Mononuclear cell (primary cell): ENCODE measurements around the gene RSPH6A. TPM values are rescaled to one million over a fixed set of nuclear protein-coding genes. Genes with fewer than 3 reads are reported as not detected.

Experiments used
- H3K27me3 ChIP-seq: 2 replicates; pipeline ENCODE4 v1.6.0; 2011; ENCODE audit warnings: low read length, control low read depth; ENCODE audit not compliant: insufficient read depth
- H3K4me1 ChIP-seq: 2 replicates; pipeline ENCODE4 v1.5.1; 2011; ENCODE audit warnings: mild to moderate bottlenecking, low read length, control low read depth; ENCODE audit not compliant: insufficient read depth
- H3K4me3 ChIP-seq: 2 replicates; pipeline ENCODE4 v1.5.1; 2011; ENCODE audit warnings: mild to moderate bottlenecking, low read length, moderate library complexity
- H3K9me3 ChIP-seq: 2 replicates; pipeline ENCODE4 v1.5.1; 2011; ENCODE audit warnings: low read depth, mild to moderate bottlenecking, control low read depth, low read length
- total RNA-seq: library from RNA; depleted of rRNA; stranded (reverse); fragments of >200 nt; gene quantifications from one replicate; pipeline ENCODE4 v1.2.3, GENCODE V29; 2012

The RSPH6A gene
- total RNA-seq, 1 donor = 0.10 TPM

DNA sequence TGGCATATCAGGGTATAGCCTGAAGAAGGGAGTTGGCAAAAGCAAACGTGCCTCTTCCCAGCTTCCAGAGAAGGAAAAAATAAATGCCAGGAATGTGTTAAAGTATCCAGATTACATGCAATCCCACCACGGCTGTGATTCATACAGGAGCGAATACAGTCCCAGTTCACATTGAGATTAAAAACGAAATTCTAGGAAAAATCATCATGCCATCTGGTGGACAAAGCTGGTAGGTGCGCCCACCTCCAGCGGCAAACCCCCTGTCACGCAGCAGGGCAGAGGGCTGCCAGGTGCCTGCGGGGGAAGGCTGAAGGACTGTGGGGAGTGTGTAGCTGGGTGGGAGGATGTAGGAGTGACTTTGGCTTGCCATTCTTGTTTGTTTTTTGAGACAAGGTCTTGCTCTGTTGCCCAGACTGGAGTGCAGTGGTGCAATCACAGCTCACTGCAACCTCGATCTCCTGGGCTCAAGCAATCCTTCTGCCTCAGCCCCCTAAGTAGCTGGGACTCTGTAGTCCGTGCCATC lies 16.1 kb downstream of the RSPH6A start:
- Histone ChIP-seq H3K27me3 (peaks cover 60% of the 10 kb centered on the region), H3K4me1 (peaks cover under 1% of the 10 kb centered on the region), H3K4me3 (no peak overlapping the region), H3K9me3 (no peaks in the 10 kb centered on the region)

DNA sequence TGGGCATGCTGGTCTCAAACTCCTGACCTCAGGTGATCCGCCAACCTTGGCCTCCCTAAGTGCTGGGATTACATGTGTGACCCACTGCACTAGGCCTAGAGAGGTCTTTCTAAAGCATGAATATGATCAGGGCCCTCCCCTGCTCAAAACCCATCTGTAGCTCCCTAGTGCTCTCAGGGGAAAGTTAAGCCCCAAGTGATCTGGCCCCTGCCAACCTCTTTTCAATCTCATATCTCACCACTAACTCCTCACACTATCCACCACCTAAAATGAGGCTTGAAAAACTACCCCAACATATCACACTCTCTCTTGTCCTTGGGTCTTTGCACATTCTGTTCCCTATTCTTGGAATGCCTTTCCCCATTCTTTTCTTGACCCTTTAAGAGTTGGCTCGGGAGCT lies 20.5 kb downstream of the RSPH6A start:
- Histone ChIP-seq H3K4me1 (peaks cover 34% of the 10 kb centered on the region), H3K27me3 (peaks cover 52% of the 10 kb centered on the region), H3K4me3 (no peak overlapping the region), H3K9me3 (no peaks in the 10 kb centered on the region)

DNA sequence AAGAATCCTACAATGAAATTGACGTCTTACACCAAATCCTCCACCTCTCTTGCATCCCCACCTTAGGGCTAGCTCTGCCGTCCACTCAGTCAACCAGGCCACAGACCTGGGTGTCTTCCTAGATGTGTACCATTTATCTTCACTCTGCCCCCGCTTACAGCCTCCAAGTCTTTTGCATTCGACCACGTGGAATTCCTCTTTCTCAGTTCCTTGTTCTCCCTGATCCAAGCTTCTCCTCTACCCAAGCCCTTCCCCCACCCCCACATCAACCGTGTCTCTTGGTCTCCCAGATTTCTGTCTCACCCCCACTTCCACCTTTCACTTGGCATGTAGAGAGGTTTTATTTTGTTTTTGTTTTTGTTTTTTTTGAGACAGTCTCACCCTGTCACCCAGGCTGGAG lies 21.2 kb downstream of the RSPH6A start:
- H3K4me1 ChIP-seq = peaks cover 34% of the 10 kb centered on the region
- H3K27me3 ChIP-seq = peaks cover 52% of the 10 kb centered on the region
- H3K9me3 ChIP-seq = no peaks in the 10 kb centered on the region
- no peak overlapping the region for H3K4me3 ChIP-seq

DNA sequence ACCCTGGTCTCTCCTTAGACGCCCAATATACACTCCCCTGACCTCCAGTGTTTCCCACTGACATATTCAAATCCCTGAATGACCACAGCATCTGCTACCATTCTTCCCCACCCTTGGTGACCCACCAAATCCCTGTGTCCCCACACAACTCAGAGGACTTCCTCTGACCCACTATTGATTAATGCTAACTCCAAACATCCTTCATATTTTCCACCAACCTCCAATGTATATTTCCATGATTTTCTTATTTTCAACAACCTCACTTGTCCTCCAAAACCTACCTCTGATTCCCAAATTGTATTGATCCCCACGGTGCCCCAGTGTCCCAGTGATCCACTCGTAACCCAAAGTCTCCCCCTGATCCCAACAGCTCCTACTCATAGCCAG lies 21.9 kb downstream of the RSPH6A start:
- Histone ChIP-seq H3K4me3 (peak overlapping the region; percentile 48), H3K4me1 (peaks cover 34% of the 10 kb centered on the region), H3K9me3 (no peaks in the 10 kb centered on the region), H3K27me3 (peaks cover 59% of the 10 kb centered on the region)

DNA sequence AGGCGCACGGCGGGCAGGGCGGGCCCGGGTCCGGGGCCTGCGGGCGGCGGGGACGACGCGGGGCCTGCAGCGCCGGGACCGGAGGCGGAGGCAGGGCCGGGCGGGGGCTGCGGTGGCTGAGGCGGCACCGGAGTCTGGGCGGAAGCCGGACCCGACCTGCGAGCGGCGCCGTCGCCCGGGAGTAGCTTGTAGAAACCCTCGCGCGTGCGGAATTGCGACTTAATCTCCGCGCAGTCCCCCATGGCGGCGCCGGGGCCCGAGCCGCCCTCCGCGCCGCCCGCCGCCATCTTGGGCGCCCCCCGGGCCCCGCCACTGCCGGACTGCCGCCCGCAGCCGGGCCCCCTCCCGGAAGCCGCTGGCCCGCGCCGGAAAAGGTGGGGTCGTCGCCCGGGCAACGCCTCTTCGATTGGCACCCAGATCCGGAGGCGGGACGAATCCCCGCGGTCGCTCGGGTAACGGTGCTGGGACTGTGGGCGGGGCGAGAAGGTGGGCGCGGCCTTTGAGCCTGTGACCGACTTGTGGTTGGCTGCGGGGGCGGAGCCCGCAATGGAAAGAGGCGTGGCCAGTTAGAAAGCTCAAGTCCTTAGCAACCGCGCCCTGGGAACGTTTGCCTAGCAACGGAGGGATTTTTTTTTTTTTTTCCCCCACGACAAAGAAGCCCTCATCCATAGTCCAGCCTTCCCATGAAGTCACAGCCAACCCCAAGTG lies 22.5 kb downstream of the RSPH6A start, which contains the start of gene DMWD:
Gene DMWD, minus strand, starts transcription at position 376 of the 708 bp plus-strand sequence. Its CDS starts 89 bp downstream, at position 287.
- peaks cover 57% of the 10 kb centered on the region for H3K27me3 ChIP-seq
- H3K9me3 ChIP-seq = no peaks in the 10 kb centered on the region
- H3K4me1 ChIP-seq = peaks cover 34% of the 10 kb centered on the region
- H3K4me3 ChIP-seq = peak within 1 kb of the TSS; percentile 48

DNA sequence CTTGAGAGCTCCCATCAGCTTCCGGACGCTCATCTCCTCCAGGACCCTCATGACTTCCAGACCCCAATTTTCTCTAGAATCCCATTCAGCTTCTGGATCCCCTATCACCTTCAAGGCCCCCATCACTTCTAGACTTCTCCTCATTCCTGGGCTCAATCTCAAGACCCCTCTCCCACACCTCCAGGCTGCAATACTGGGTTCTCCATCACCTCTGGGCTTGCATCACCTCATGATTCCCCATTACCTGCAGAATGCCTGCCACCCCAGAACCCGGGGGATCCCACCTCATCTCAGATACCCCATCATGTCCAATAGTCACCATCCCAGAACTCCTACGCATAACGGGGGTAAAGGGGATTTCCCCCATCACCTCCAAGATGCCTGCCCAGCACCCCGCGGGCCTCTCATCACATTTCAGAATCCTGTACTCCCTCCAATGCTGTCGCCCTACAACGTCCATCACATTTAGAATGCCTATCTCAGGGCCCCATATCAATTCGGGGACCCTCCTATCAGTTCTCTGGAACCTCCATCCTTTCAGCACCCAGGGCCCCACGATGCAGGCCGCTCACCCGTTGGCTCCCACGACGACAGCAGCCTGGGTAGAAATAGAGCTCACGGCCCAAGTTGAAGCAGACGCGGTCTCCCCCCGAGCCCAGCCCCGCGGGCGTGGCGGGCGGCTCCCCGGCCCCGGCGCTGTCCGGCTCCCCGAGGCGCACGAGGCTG lies 23.2 kb downstream of the RSPH6A start:
- Histone ChIP-seq H3K4me3 (peak overlapping the region; percentile 48), H3K9me3 (no peaks in the 10 kb centered on the region), H3K27me3 (peaks cover 61% of the 10 kb centered on the region), H3K4me1 (peaks cover 34% of the 10 kb centered on the region)

DNA sequence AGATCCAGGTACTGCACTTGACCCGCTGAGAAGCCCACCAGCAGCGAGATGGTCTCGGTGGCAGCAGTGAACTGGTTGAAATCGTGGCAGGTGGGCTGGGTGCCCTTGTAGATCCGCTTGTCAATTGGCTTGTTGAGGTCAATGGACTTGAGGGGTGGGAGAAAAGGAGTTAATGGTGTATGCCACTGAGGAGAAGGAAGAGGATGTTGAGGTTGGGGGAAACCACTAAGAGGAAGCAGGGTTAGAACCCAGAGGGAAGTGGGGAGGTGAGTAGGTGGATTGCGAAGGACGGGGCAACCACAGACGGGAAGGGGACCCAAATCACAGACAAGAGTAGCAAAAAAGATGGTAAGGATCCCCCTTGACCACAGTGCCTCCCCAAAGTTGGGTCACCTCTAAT lies 24.2 kb downstream of the RSPH6A start:
- Histone ChIP-seq H3K9me3 (no peaks in the 10 kb centered on the region), H3K4me3 (no peak overlapping the region), H3K27me3 (peaks cover 58% of the 10 kb centered on the region), H3K4me1 (peaks cover 34% of the 10 kb centered on the region)

DNA sequence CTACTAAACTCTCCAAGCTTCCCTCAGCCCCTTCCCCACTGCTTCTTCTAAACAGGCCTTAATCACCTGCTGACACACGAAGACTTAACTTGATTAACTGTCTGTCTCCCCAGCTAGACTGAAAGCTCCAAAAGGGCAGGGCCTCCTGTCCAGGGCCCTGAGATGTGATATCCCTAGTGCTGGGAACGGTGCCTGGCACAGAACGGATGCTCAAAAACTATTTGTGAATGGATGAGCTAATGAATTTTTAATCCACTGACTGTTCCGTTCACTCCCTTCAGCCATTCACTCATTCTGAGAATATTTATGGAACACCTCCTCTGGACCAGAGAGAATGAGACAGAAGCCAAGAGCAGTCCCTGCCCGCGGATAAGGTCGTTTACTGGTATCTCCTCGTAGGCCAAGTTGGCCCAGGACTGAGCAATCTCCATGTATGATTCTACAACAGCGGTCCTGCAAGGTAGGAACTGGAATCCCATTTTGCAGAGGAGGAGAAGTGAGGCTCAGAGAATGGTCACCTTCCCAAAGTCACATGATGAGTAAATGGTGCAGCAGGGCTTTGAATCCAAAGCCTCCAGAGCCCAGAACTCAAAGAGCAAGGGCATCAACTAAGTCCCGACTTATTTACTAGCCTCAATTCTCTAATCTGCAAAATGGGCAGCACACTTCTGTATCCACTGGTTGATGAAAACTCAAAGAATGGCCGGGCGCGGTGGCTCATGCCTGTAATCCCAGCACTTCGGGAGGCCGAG lies 25.9 kb downstream of the RSPH6A start:
- peaks cover 34% of the 10 kb centered on the region for H3K4me1 ChIP-seq
- peaks cover 52% of the 10 kb centered on the region for H3K27me3 ChIP-seq
- no peak overlapping the region for H3K4me3 ChIP-seq
- no peaks in the 10 kb centered on the region for H3K9me3 ChIP-seq

DNA sequence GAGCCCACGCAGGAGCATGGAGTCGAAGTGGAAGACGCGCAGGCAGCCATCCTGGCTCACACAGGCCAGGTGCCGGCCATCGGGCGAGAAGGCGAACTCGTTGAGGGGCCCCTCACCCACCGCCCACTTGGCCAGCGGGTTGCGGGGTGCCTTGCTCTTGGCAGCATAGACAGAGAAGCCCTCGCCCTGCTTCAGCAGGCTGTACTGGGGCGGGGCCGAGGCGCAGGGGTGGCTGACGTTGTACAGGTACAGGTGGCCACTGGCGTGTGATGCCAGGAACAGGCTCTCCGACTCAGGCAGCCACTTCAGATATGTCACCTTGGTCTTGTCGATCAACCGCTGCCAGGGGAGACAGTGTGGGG lies 28.6 kb downstream of the RSPH6A start:
- Histone ChIP-seq H3K4me1 (peaks cover 13% of the 10 kb centered on the region), H3K27me3 (peaks cover 55% of the 10 kb centered on the region), H3K9me3 (no peaks in the 10 kb centered on the region), H3K4me3 (no peak overlapping the region)

DNA sequence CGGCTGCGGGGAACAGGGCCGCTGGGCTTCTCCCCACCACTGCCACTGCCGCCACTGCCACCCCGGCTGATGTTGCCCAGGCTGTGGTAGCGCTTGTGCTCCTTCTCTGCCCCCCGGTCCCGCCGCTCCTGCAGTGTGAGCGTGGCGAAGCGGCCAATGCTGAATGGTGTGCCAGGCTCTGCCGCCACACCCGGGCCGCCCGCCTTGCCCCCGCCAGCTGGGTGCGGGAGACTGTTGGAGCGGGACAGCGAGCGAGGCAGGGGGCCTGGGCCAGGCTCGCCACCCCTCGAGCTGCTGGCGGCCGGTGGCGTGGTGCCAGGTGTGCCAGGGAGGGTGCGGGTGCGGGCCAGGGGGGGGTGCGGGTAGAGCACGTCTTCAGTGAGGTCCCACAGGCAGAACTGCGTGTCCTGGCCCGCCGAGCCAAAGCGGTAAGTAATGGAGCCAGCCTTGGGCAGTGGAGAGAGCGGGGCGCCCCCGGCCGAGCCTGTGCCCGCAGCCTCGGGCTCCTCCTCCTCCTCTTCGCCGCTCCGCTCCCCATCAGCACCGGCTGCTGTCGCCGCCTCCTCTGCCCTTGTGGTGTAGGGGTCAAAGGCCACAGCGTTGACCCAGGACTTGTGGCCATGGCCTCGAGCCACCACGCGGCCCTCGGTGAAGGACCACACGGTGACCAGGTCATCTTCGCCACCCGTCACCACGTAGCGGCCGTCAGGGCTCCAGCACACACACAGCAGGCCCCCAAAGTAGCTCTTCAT lies 29.2 kb downstream of the RSPH6A start:
- Histone ChIP-seq H3K4me3 (no peak overlapping the region), H3K27me3 (peaks cover 59% of the 10 kb centered on the region), H3K9me3 (no peaks in the 10 kb centered on the region), H3K4me1 (peaks cover 10% of the 10 kb centered on the region)

DNA sequence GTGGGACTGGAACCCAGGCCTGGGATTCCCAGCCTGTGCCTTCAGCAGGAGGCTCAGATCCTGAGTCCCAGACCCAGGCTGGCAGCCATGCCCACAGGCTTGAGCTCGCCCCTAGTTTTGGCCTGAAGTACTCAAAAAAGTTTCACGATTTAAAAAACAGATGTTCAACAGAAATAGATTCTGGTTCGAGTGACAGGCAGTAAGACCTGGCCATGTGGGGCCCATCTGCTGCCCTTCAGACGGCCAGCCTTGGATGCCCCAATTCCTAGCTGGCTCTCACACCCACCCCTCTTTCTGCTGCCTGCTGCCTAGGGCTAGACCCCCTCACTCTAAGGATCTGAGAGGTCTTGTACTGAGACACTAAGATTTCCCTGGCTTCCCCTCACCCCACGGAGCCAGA lies 30.0 kb downstream of the RSPH6A start:
- H3K9me3 ChIP-seq = no peaks in the 10 kb centered on the region
- H3K4me1 ChIP-seq = peaks cover 4% of the 10 kb centered on the region
- peaks cover 67% of the 10 kb centered on the region for H3K27me3 ChIP-seq
- no peak overlapping the region for H3K4me3 ChIP-seq

DNA sequence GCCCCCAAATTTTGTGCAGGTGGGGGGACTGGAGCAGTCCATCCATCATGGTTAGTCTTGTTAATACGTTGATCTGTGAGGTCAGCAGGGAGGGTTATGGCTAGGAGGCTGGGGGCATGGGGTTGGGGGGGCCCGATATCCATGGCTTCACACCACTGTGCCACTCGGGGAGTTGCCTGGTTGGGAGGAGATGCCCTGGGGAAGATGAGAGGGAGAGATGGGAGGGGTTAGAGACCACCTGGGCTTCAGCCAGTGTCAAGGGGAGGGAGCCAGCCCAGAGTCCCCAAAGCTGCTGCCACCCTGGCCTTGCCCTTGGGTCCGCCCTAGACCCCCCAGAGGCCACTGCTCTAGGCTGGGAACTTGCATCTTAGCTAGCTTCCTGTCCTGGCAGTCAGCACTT lies 31.0 kb downstream of the RSPH6A start:
- H3K4me1 ChIP-seq = peaks cover 13% of the 10 kb centered on the region
- H3K27me3 ChIP-seq = peaks cover 71% of the 10 kb centered on the region
- H3K9me3 ChIP-seq = no peaks in the 10 kb centered on the region
- H3K4me3 ChIP-seq = no peak overlapping the region

DNA sequence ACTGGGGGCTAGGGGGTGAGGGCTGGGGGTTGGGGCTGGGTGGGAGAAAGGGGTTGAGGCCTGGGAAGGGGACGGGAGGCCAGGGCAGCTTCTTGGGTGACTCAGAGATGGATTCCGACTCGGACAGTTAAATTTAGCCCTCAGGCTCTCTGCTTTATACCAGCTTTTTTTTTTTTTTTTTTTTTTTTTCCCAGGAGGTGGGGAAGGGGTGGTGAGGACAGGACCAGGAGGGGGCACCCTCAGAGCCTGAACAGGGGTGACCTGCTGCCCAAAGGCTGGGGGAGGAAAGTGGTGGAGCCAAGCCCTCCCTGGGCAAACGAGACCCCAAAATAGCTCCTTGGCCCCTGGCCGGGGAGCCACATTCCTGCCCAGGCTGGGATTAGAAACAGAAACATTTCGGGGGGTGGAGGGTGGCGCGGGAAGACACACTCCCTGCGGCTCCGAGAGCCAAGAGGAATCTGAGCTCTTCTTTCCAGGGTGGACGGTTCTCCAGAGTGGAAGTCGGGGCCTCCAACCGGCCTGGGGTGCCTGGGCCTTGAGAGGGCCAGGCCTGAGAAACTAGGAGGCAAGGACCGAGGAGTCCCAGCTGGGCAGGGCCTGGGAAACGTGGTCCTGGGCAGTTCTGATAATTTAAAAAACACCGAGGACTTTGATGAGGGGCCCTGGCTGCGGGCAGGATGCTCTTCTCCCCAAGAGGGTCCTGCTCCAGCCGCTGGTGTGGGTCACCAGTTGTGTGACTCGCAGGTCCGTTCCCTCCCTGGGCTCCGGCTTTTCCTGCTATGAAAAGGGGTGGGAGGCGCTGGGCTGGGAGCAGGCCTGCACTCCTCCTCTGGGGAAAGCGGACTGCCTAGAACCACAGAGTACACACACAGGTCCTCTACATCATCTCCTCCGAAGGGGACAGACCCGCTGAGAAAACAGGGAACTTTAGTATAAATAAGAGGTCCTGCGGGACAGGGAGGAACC lies 32.0 kb downstream of the RSPH6A start:
- Histone ChIP-seq H3K27me3 (peaks cover 69% of the 10 kb centered on the region), H3K9me3 (no peaks in the 10 kb centered on the region), H3K4me3 (no peak overlapping the region), H3K4me1 (peaks cover 18% of the 10 kb centered on the region)
